ENCODE results near the gene SLC9A9. TPM values are rescaled to one million over a fixed set of nuclear protein-coding genes. Genes with fewer than 3 reads are reported as not detected.

Gene SLC9A9
- total RNA-seq, 1 donor from 2014 or later, result 0.22 TPM

DNA sequence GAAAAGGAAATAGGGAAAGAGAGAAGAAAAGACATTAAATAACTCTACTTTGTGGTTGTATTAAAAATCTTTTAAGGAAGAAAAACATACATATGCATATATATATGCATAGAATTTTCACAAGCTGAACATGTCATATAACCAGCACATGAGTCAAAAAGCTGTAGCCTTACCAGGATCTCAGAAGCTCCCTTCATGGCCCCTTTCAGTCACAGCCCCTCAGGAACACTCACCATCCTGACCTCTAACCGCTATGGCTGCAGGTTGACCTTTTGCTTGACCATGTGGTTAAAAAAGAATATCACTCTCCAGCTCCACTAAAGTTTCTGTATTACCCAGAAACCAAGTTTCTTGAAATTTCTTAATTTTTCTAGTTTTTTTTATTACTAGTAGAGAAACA, 625.3 kb downstream of the SLC9A9 start:
- H3K27me3 ChIP-seq, result no peaks in the 10 kb centered on the region

DNA sequence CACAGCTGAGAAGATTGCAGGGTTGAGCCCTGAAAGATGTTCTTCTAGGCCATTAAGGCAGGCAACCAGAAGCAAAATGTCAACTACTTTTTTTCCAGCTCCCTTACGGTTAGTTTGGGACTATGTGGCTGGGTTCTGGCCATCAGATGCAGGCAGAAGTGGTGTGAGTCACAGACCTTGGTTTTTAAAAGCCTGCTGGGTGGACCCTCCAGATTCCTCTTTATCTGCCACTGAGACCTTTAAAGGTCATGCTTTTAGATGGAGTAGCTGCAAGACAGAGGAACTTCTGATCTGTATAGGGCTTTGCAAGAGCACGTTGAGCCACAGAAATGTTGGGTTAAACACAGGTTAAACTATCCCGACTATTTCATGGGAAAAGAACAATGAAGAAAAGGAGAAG, 625.8 kb downstream of the SLC9A9 start:
- Mint-ChIP-seq H3K36me3 (no peaks in the 10 kb centered on the region), H3K27me3 (ENCODE audit: insufficient read depth, low read depth) (no peaks in the 10 kb centered on the region), H3K4me3 (no peak overlapping the region), H3K27ac (no peak overlapping the region), H3K4me1 (peaks cover 11% of the 10 kb centered on the region), H3K9me3 (no peaks in the 10 kb centered on the region)
- Histone ChIP-seq H3K27me3 (no peaks in the 10 kb centered on the region), H3K79me2 (ENCODE audit: low read depth) (no peaks in the 10 kb centered on the region), H3K27ac (no peak overlapping the region), H4K20me1 (ENCODE audit: low read depth) (no peaks in the 10 kb centered on the region), H3K4me3 (no peak overlapping the region), H2AFZ (replicated peaks) (no peak overlapping the region), H3K4me1 (no peaks in the 10 kb centered on the region), H3K4me2 (no peak overlapping the region), H3K36me3 (no peaks in the 10 kb centered on the region), H3K9ac (no peak overlapping the region), H3F3A (ENCODE audit: low read depth) (no peaks in the 10 kb centered on the region), H3K9me3 (ENCODE audit: low read depth) (no peaks in the 10 kb centered on the region)
- TF ChIP-seq EZH2 (IDR thresholded peaks at IDR 0.05) (no peak), CTCF (IDR thresholded peaks at IDR 0.05) (no peak), EZH2phosphoT487 (IDR thresholded peaks at IDR 0.05) (no peak)
- no peak for DNase-seq (ENCODE audit: low spot score)

More for the DNA sequence above, 625.3 kb downstream of the SLC9A9 start:
- H3K27ac ChIP-seq, result no peak overlapping the region
- Mint-ChIP-seq H3K4me3 (no peak overlapping the region), H3K36me3 (no peaks in the 10 kb centered on the region), H3K27ac (no peak overlapping the region), H3K4me1 (peaks cover 10% of the 10 kb centered on the region), H3K9me3 (no peaks in the 10 kb centered on the region), H3K27me3 (ENCODE audit: insufficient read depth, low read depth) (no peaks in the 10 kb centered on the region)
- no peaks in the 10 kb centered on the region for H3K4me1 ChIP-seq
- H3K36me3 ChIP-seq, result no peaks in the 10 kb centered on the region
- DNase-seq (ENCODE audit: low spot score), result no peak
- H3K4me3 ChIP-seq, result no peak overlapping the region
- TF ChIP-seq EZH2 (IDR thresholded peaks at IDR 0.05) (no peak), EZH2phosphoT487 (IDR thresholded peaks at IDR 0.05) (no peak), CTCF (IDR thresholded peaks at IDR 0.05) (no peak)
- H3F3A ChIP-seq (ENCODE audit: low read depth), result no peaks in the 10 kb centered on the region
- no peak overlapping the region for H2AFZ ChIP-seq (replicated peaks)
- no peaks in the 10 kb centered on the region for H4K20me1 ChIP-seq (ENCODE audit: low read depth)
- H3K4me2 ChIP-seq, result no peak overlapping the region
- no peak overlapping the region for H3K9ac ChIP-seq
- no peaks in the 10 kb centered on the region for H3K9me3 ChIP-seq (ENCODE audit: low read depth)
- H3K79me2 ChIP-seq (ENCODE audit: low read depth), result no peaks in the 10 kb centered on the region

- no peaks in the 10 kb centered on the region for H3K36me3 Mint-ChIP-seq
Observed at GRCh38 chr3:143221446-143221845, 626.8 kb downstream of the SLC9A9 start.

More at GRCh38 chr3:143221446-143221845, 626.8 kb downstream of the SLC9A9 start:
- Histone ChIP-seq H2AFZ (replicated peaks) (no peak overlapping the region), H3K27ac (no peak overlapping the region), H3K27me3 (no peaks in the 10 kb centered on the region), H3K36me3 (no peaks in the 10 kb centered on the region), H3K4me1 (peaks cover 8% of the 10 kb centered on the region), H3K4me3 (no peak overlapping the region), H3K9me3 (ENCODE audit: low read depth) (no peaks in the 10 kb centered on the region), H3K9ac (no peak overlapping the region), H3K4me2 (no peak overlapping the region), H3K79me2 (ENCODE audit: low read depth) (no peaks in the 10 kb centered on the region), H4K20me1 (ENCODE audit: low read depth) (no peaks in the 10 kb centered on the region), H3F3A (ENCODE audit: low read depth) (no peaks in the 10 kb centered on the region)
- TF ChIP-seq EZH2phosphoT487 (IDR thresholded peaks at IDR 0.05) (no peak), EZH2 (IDR thresholded peaks at IDR 0.05) (no peak), CTCF (IDR thresholded peaks at IDR 0.05) (no peak)
- Mint-ChIP-seq H3K27me3 (ENCODE audit: insufficient read depth, low read depth) (no peaks in the 10 kb centered on the region), H3K4me3 (no peak overlapping the region), H3K9me3 (no peaks in the 10 kb centered on the region), H3K27ac (no peak overlapping the region), H3K4me1 (peaks cover 19% of the 10 kb centered on the region)
- no peak for DNase-seq (ENCODE audit: low spot score)

Data from neural progenitor cell (in vitro differentiated cells).